CD14-positive monocyte (primary cell): ENCODE data around the gene MORC4. TPM values are rescaled to one million over a fixed set of nuclear protein-coding genes. Genes with fewer than 3 reads are reported as not detected.

ENCODE experiments used
- DNase-seq, 3 donors: peaks; one replicate each; pipeline ENCODE4 v3.0.0-alpha.2; 2011 to 2022
- H2AFZ ChIP-seq: 2 replicates; pipeline ENCODE4 v1.6.0; 2012; ENCODE audit warnings: mild to moderate bottlenecking, low read depth, low read length, inconsistent platforms; ENCODE audit not compliant: insufficient read depth, poor library complexity, severe bottlenecking
- H3K27ac ChIP-seq, 2 donors: 1 replicate in 1 of 2; 2 replicates in 1 of 2; pipeline ENCODE4 v1.5.1; 2012 to 2013; ENCODE audit warnings: low read length in 2 of 2, control low read depth in 1 of 2, inconsistent platforms in 1 of 2, low read depth in 1 of 2, mild to moderate bottlenecking in 1 of 2
- H3K27me3 ChIP-seq, 2 donors: one replicate each; pipeline versions ENCODE4 v1.6.0 to v1.6.1; 2011 to 2013; ENCODE audit warnings: low read length in 2 of 2; ENCODE audit not compliant: control insufficient read depth in 2 of 2, insufficient read depth in 2 of 2
- H3K36me3 ChIP-seq, 2 donors: replicated peaks in 1 of 2; 1 replicate in 1 of 2; 2 replicates in 1 of 2; pipeline versions ENCODE4 v1.5.1 to v1.6.1; 2012 to 2013; ENCODE audit warnings: low read length in 2 of 2, control low read depth in 1 of 2, inconsistent platforms in 1 of 2, mild to moderate bottlenecking in 1 of 2; ENCODE audit not compliant: insufficient read depth in 2 of 2, control insufficient read depth in 1 of 2
- H3K4me1 ChIP-seq, 2 donors: 1 replicate in 1 of 2; 2 replicates in 1 of 2; pipeline versions ENCODE4 v1.5.1 to v1.6.1; 2012 to 2013; ENCODE audit warnings: low read length in 2 of 2, control low read depth in 1 of 2, inconsistent platforms in 1 of 2, mild to moderate bottlenecking in 1 of 2, moderate library complexity in 1 of 2; ENCODE audit not compliant: insufficient read depth in 2 of 2, control insufficient read depth in 1 of 2
- H3K4me2 ChIP-seq: replicated peaks from 2 replicates; pipeline ENCODE3; 2012; ENCODE audit warnings: low read length, moderate library complexity, mild to moderate bottlenecking; ENCODE audit not compliant: poor library complexity, severe bottlenecking; ENCODE audit errors: extremely low read depth
- H3K4me3 ChIP-seq, 3 experiments: fragments of 200-600 bp in 1 of 3; sonication (generic) in 1 of 3; replicated peaks in 1 of 3; 1 replicate in 2 of 3; 2 replicates in 1 of 3; pipeline ENCODE4 v1.5.1; 2011 to 2013; ENCODE audit warnings: low read length in 3 of 3, mild to moderate bottlenecking in 3 of 3, control low read depth in 2 of 3, low read depth in 2 of 3, inconsistent platforms in 1 of 3, moderate library complexity in 1 of 3
- H3K79me2 ChIP-seq: 2 replicates; pipeline ENCODE4 v1.6.0; 2012; ENCODE audit warnings: mild to moderate bottlenecking, control low read depth, inconsistent platforms, low read length, moderate library complexity; ENCODE audit not compliant: insufficient read depth
- H3K9ac ChIP-seq: 2 replicates; pipeline ENCODE4 v1.6.0; 2017; ENCODE audit warnings: low read length, mild to moderate bottlenecking; ENCODE audit not compliant: insufficient read depth, poor library complexity, severe bottlenecking
- H3K9me3 ChIP-seq, 2 donors: replicated peaks in 1 of 2; 1 replicate in 1 of 2; 2 replicates in 1 of 2; pipeline versions ENCODE4 v1.5.1 to v1.6.1; 2012 to 2013; ENCODE audit warnings: low read length in 2 of 2, control low read depth in 1 of 2; ENCODE audit not compliant: control insufficient read depth in 1 of 2, insufficient read depth in 1 of 2
- H4K20me1 ChIP-seq: 2 replicates; pipeline ENCODE4 v1.6.0; 2012; ENCODE audit warnings: mild to moderate bottlenecking, low read length, control low read depth, moderate library complexity; ENCODE audit not compliant: insufficient read depth
- H3K27ac Mint-ChIP-seq, 7 donors: one replicate each; pipeline ENCODE4 v1.8.0; 2020; ENCODE audit warnings: mild to moderate bottlenecking in 7 of 7, mixed read lengths in 7 of 7, moderate library complexity in 6 of 7, inconsistent platforms in 2 of 7
- H3K27me3 Mint-ChIP-seq, 3 donors: one replicate each; pipeline ENCODE4 v1.8.0; 2021 to 2022; ENCODE audit warnings: low read depth in 3 of 3, mild to moderate bottlenecking in 3 of 3, mixed read lengths in 3 of 3, moderate library complexity in 3 of 3, inconsistent platforms in 1 of 3
- H3K36me3 Mint-ChIP-seq, 2 donors: one replicate each; pipeline ENCODE4 v1.8.0; 2020; ENCODE audit warnings: mixed read lengths in 2 of 2, inconsistent platforms in 1 of 2, mild to moderate bottlenecking in 1 of 2
- H3K4me1 Mint-ChIP-seq: one replicate; pipeline ENCODE4 v1.8.0; 2020; ENCODE audit warnings: mild to moderate bottlenecking, mixed read lengths
- H3K4me3 Mint-ChIP-seq, 2 donors: one replicate each; pipeline ENCODE4 v1.8.0; 2020; ENCODE audit warnings: mild to moderate bottlenecking in 2 of 2, mixed read lengths in 2 of 2, moderate library complexity in 1 of 2
- H3K9me3 Mint-ChIP-seq, 7 donors: one replicate each; pipeline ENCODE4 v1.8.0; 2020 to 2022; ENCODE audit warnings: mixed read lengths in 7 of 7, mild to moderate bottlenecking in 6 of 7, moderate library complexity in 6 of 7, inconsistent platforms in 2 of 7
- CTCF ChIP-seq: fragments of 200-600 bp; IDR thresholded peaks from one replicate; pipeline ENCODE4 v1.8.0; 2022; ENCODE audit warnings: antibody characterized with exemption, mild to moderate bottlenecking
- WGBS: methylation state at CpG from one replicate; pipeline ENCODE4 v1.1.5; 2013; ENCODE audit warnings: missing lambda C conversion rate; ENCODE audit not compliant: insufficient coverage; 5-methylcytosine and 5-hydroxymethylcytosine counted together
- intact Hi-C, 2 donors: fragments of 100-400 bp; cut with micrococcal nuclease; formaldehyde crosslinking; loops; one replicate each; pipeline versions ENCODE4 v1.15.0 to v1.15.1; 2023
- polyA plus RNA-seq, 3 donors: library from polyadenylated mRNA; depleted of rRNA in 1 of 3; unstranded in 2 of 3; stranded (reverse) in 1 of 3; fragments of 300-500 nt in 2 of 3; fragments of >200 nt in 1 of 3; fragmentation: Illumina TruSeq in 2 of 3; gene quantifications; 1 replicate in 2 of 3; 2 replicates in 1 of 3; pipeline ENCODE4 v1.2.3, GENCODE V29; 2012 to 2021

The MORC4 gene
- polyA plus RNA-seq, 3 donors = 0.06 to 0.23 (median 0.10) TPM

GRCh38 chrX:107029752-107030151 lies 29.7 kb upstream of the MORC4 start:
- no peak for DNase-seq
- Mint-ChIP-seq H3K4me1 (no peaks in the 10 kb centered on the region), H3K27me3 (peaks cover 1 to 5% (median 2%) of the 10 kb centered on the region in 3 donors), H3K36me3 (no peaks in the 10 kb centered on the region), H3K9me3 (no peaks in the 10 kb centered on the region), H3K4me3 (no peak overlapping the region), H3K27ac (no peak overlapping the region)
- no CpG with 5 or more reads among the region's 1 CpG for WGBS
- Histone ChIP-seq H3K4me3 (no peak overlapping the region), H3K27me3 (no peaks in the 10 kb centered on the region), H4K20me1 (no peaks in the 10 kb centered on the region), H3K4me1 (no peaks in the 10 kb centered on the region), H3K9ac (no peak overlapping the region), H3K36me3 (no peaks in the 10 kb centered on the region), H3K27ac (no peak overlapping the region), H3K4me2 (no peak overlapping the region), H3K9me3 (no peaks in the 10 kb centered on the region), H3K79me2 (no peaks in the 10 kb centered on the region), H2AFZ (no peak overlapping the region)
- TF ChIP-seq CTCF = no peak
- intact Hi-C loops = no loop called here

- Histone ChIP-seq H3K27ac (no peak overlapping the region), H3K4me2 (no peak overlapping the region), H2AFZ (no peak overlapping the region), H3K4me1 (no peaks in the 10 kb centered on the region), H3K36me3 (no peaks in the 10 kb centered on the region), H4K20me1 (no peaks in the 10 kb centered on the region), H3K4me3 (no peak overlapping the region), H3K79me2 (no peaks in the 10 kb centered on the region), H3K9ac (no peak overlapping the region), H3K27me3 (peaks cover 0 to 2% of the 10 kb centered on the region in 2 donors), H3K9me3 (no peaks in the 10 kb centered on the region)
- WGBS = 20% methylated on average over 1 of the region's 2 CpGs
- DNase-seq = peak in 1 of 3 donors; percentile 0
- peaks cover 1 to 4% (median 3%) of the 10 kb centered on the region in 3 donors for H3K27me3 Mint-ChIP-seq
- peak; percentile 24 for TF ChIP-seq CTCF
- H3K4me1 Mint-ChIP-seq = no peaks in the 10 kb centered on the region
- intact Hi-C loops = no loop called here
- H3K27ac Mint-ChIP-seq = no peak overlapping the region
- no peaks in the 10 kb centered on the region for H3K9me3 Mint-ChIP-seq
- no peaks in the 10 kb centered on the region for H3K36me3 Mint-ChIP-seq
- H3K4me3 Mint-ChIP-seq = no peak overlapping the region
These were observed 25.5 kb upstream of the MORC4 start for GRCh38 chrX:107025545-107025944.
